HL-60 (cell line): ENCODE results near the gene UBE2G1.

ENCODE experiments used
- CTCF ChIP-seq: IDR thresholded peaks from one replicate; pipeline ENCODE4 v1.5.1; 2011; ENCODE audit warnings: low read length, control low read depth, inconsistent platforms; ENCODE audit not compliant: insufficient read depth
- POLR2AphosphoS5 ChIP-seq: IDR thresholded peaks from 2 replicates; pipeline ENCODE4 v1.6.1; 2012; ENCODE audit warnings: low read depth

GRCh38 chr17:4394208-4395110 is 28.0 kb upstream of the UBE2G1 start:
- TF ChIP-seq CTCF: no peak
- no peak for TF ChIP-seq POLR2AphosphoS5
